ENCODE data around the gene ZNF276. TPM values are rescaled to one million over a fixed set of nuclear protein-coding genes. Genes with fewer than 3 reads are reported as not detected.

Gene ZNF276
- total and polyA plus RNA-seq, 12 donors: 9.3 to 84.5 (median 22.4) TPM

DNA sequence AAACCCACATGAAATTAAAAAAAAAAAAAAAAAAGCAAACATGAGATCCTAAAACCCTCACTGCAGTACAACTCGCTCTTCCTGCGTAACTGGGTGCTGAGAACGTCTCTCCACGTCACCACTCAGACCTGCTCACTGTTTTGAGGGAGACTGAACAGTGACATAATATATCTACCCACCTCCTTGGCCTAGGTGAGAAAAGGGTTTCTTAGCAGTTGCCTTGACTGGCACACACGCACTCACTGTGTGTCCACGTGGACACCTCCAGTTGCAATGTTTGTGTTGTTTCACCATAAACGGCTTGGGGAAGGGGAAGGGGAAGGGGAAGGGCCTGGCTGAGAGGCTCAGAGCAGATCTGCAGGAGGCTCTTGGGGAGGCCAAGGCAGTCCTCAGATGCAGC is 63.1 kb downstream of the ZNF276 start:
- no peak for DNase-seq
- H3K9me3 ChIP-seq (replicated peaks in 1 of 3): no peaks in the 10 kb centered on the region
- H3K27ac ChIP-seq: no peak overlapping the region
- H3K4me3 ChIP-seq: no peak overlapping the region
- no peaks in the 10 kb centered on the region for H3K4me1 ChIP-seq (replicated peaks in 1 of 2)
- intact Hi-C loops (cut with DNase I): no loop called here
- no peaks in the 10 kb centered on the region for H3K27me3 ChIP-seq
- TF ChIP-seq POLR2A (IDR thresholded peaks at IDR 0.05): no peak
- TF ChIP-seq, protein P1, sequence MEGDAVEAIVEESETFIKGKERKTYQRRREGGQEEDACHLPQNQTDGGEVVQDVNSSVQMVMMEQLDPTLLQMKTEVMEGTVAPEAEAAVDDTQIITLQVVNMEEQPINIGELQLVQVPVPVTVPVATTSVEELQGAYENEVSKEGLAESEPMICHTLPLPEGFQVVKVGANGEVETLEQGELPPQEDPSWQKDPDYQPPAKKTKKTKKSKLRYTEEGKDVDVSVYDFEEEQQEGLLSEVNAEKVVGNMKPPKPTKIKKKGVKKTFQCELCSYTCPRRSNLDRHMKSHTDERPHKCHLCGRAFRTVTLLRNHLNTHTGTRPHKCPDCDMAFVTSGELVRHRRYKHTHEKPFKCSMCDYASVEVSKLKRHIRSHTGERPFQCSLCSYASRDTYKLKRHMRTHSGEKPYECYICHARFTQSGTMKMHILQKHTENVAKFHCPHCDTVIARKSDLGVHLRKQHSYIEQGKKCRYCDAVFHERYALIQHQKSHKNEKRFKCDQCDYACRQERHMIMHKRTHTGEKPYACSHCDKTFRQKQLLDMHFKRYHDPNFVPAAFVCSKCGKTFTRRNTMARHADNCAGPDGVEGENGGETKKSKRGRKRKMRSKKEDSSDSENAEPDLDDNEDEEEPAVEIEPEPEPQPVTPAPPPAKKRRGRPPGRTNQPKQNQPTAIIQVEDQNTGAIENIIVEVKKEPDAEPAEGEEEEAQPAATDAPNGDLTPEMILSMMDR (IDR thresholded peaks at IDR 0.05): no peak
- H3K36me3 ChIP-seq (replicated peaks in 1 of 2): no peaks in the 10 kb centered on the region
- 70 to 88% (median 87%) methylated on average over 6 to 7 of the region's 7 CpGs for WGBS, 4 donors

DNA sequence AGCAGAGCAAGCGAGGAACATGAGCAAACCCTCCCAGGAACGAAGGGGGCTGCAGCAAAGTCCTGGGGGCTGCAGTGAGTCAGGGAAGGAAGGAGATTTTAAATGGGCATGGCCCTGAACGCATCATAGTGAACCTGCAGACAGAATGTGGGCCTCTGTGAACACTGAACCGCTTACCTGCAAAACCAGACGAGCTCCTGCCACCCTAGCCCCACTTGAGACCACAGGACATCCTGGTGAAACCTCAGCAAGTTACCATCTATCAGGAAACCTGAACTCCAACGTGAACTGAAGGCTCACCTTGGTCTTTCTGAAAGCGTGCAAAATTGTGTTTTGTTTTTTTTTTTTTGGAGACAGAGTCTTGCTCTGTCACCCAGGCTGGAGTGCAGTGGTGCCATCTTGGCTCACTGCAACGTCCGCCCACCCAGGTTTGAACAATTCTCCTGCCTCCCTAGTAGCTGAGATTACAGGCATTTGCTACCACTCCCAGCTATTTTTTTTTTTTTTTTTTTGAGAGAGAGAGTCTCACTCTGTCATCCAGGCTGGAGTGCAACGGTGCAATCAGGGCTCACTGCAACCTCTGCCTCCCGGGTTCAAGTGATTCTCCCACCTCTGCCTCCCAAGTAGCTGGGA is 64.3 kb downstream of the ZNF276 start:
- Histone ChIP-seq H3K9me3 (replicated peaks in 1 of 3) (no peaks in the 10 kb centered on the region), H3K27ac (no peak overlapping the region), H3K4me3 (no peak overlapping the region), H3K36me3 (replicated peaks in 1 of 2) (no peaks in the 10 kb centered on the region), H3K27me3 (no peaks in the 10 kb centered on the region), H3K4me1 (replicated peaks in 1 of 2) (no peaks in the 10 kb centered on the region)
- 92 to 94% (median 93%) methylated on average over 11 of the region's 11 CpGs for WGBS, 4 donors
- DNase-seq: no peak
- TF ChIP-seq, protein P1 (IDR thresholded peaks at IDR 0.05): no peak
- TF ChIP-seq POLR2A (IDR thresholded peaks at IDR 0.05): no peak
- intact Hi-C loops (cut with DNase I): no loop called here

DNA sequence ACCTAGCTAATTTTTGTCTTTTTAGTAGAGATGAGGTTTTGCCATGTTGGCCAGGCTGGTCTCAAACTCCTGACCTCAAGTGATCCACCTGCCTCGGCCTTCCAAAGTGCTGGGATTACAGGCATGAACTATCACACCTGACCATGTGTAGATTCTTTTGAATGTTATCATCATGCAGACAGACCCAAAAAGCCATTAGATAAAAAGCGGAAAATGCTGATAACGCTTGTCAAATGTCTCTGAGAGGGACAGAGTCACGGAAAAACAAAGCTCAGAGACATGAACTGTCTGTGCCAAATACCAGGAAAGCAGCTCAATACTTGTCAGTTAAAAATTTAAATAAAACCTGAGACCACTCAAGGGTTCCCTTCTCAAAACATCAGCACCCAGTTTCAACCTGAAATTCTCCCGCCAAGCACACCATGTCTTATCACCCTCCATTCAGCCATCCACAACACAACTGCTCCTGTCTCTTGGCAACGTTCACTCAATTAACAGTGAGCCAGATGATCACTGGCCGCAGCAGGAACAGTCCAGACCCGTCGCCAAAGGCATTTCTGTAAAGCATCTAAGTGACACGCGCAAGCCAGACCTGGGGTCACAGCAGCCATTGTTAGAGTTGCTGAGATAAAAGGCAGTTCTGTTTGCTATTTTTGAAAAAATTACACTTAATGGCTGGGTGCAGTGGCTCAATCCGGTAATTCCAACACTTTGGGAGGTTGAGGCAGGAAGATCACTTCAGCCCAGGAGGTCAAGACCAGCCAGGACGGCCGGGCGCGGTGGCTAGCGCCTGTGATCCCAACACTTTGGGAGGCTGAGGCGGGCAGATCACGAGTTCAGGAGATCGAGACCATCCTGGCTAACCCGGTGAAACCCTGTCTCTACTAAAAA is 65.4 kb downstream of the ZNF276 start:
- H3K36me3 ChIP-seq (replicated peaks in 1 of 2): no peaks in the 10 kb centered on the region
- H3K4me3 ChIP-seq: no peak overlapping the region
- peak in 2 of 7 donors; percentile 27 to 87 for DNase-seq
- H3K4me1 ChIP-seq (replicated peaks in 1 of 2): no peaks in the 10 kb centered on the region
- no peaks in the 10 kb centered on the region for H3K9me3 ChIP-seq (replicated peaks in 1 of 3)
- H3K27me3 ChIP-seq: no peaks in the 10 kb centered on the region
- TF ChIP-seq, protein P1 (IDR thresholded peaks at IDR 0.05): no peak
- TF ChIP-seq POLR2A (IDR thresholded peaks at IDR 0.05): no peak
- peak overlapping the region in 1 of 5 donors; percentile 17 for H3K27ac ChIP-seq
- 79 to 99% (median 94%) methylated on average over 21 of the region's 21 CpGs for WGBS, 4 donors
- intact Hi-C loops (cut with DNase I): no loop called here

DNA sequence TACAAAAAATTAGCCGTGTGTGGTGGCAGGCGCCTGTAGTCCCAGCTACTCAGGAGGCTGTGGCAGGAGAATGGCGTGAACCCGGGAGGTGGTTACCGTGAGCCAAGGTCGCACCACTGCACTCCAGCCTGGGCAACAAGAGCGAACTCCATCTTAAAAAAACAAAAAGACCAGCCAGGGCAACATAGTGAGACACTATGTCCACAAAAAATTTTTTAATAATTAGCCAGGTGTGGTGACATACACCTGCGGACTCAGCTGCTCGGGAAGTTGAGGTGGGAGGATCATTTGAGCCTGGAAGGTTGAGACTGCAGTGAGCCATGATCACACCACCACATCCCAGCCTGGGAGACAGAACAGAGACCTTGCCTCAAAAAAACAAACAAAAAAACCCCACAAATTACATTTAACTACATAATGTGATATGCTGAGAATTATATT is 66.0 kb downstream of the ZNF276 start:
- Histone ChIP-seq H3K27me3 (no peaks in the 10 kb centered on the region), H3K36me3 (replicated peaks in 1 of 2) (no peaks in the 10 kb centered on the region), H3K4me1 (replicated peaks in 1 of 2) (no peaks in the 10 kb centered on the region), H3K9me3 (replicated peaks in 1 of 3) (no peaks in the 10 kb centered on the region), H3K27ac (peak overlapping the region in 1 of 5 donors; percentile 17), H3K4me3 (no peak overlapping the region)
- 95 to 98% (median 96%) methylated on average over 9 of the region's 9 CpGs for WGBS, 4 donors
- DNase-seq: no peak
- TF ChIP-seq POLR2A (IDR thresholded peaks at IDR 0.05): no peak
- TF ChIP-seq, protein P1 (IDR thresholded peaks at IDR 0.05): no peak
- intact Hi-C loops (cut with DNase I): no loop called here

Measured in adrenal gland (tissue), 12 donors.